T-cell (primary cell): ENCODE results near the gene PDILT. TPM values are rescaled to one million over a fixed set of nuclear protein-coding genes. Genes with fewer than 3 reads are reported as not detected.
"Not testable (repeated sequence)": the region's sequence is repeated elsewhere in the genome, so short reads cannot be mapped to it uniquely, and the experiment has no call there.

ENCODE experiments used
- ATAC-seq, 4 experiments: fragments of 200-7000 bp in 3 of 4; fragments of 150-1000 bp in 1 of 4; cut with Tn5 transposase; replicated peaks in 1 of 4; 1 replicate in 3 of 4; 2 replicates in 1 of 4; pipeline ENCODE4 v1.10.0; 2021; ENCODE audit warnings: moderate library complexity in 3 of 4, mild to moderate bottlenecking in 2 of 4, moderate number of reproducible peaks in 1 of 4
- CTCF ChIA-PET, 2 donors: fragments of 300-600 bp; sonication (Branson Sonifier 250); formaldehyde crosslinking; loops; one replicate each; lab custom pipeline; 2022; ENCODE audit warnings: antibody characterized with exemption in 2 of 2; lab: Charles Lee
- POLR2A ChIA-PET, 2 donors: fragments of 300-600 bp; sonication (Branson Sonifier 250); formaldehyde crosslinking; loops; one replicate each; lab custom pipeline; 2022; ENCODE audit warnings: antibody characterized with exemption in 2 of 2; lab: Charles Lee
- DNase-seq, 35 experiments: peaks; one replicate each; pipeline versions ENCODE4 v3.0.0 to v3.0.0-alpha.2; 2013 to 2023
- H3K27ac ChIP-seq: one replicate; pipeline ENCODE4 v1.5.1; 2013; ENCODE audit warnings: low read length
- H3K27me3 ChIP-seq, 2 experiments: replicated peaks in 1 of 2; 1 replicate in 1 of 2; 2 replicates in 1 of 2; pipeline versions ENCODE4 v1.6.1 to v1.7.0; 2013; ENCODE audit warnings: low read length in 1 of 2, mixed read lengths in 1 of 2; ENCODE audit not compliant: control insufficient read depth in 2 of 2, insufficient read depth in 2 of 2; ENCODE audit errors: extremely low read depth in 1 of 2
- H3K36me3 ChIP-seq, 2 donors: 1 replicate in 1 of 2; 2 replicates in 1 of 2; pipeline versions ENCODE4 v1.6.1 to v1.7.0; 2013; ENCODE audit warnings: low read length in 1 of 2; ENCODE audit not compliant: control insufficient read depth in 2 of 2, insufficient read depth in 1 of 2; ENCODE audit errors: extremely low read depth in 1 of 2
- H3K4me1 ChIP-seq, 2 experiments: 1 replicate in 1 of 2; 2 replicates in 1 of 2; pipeline versions ENCODE4 v1.6.1 to v1.7.0; 2013; ENCODE audit warnings: low read length in 2 of 2, mixed read lengths in 1 of 2; ENCODE audit not compliant: insufficient read depth in 2 of 2, control insufficient read depth in 1 of 2; ENCODE audit errors: extremely low read depth in 1 of 2
- H3K4me3 ChIP-seq, 2 donors: 1 replicate in 1 of 2; 2 replicates in 1 of 2; pipeline versions ENCODE4 v1.5.1 to v1.7.0; 2013; ENCODE audit warnings: mild to moderate bottlenecking in 2 of 2, low read length in 1 of 2, moderate library complexity in 1 of 2; ENCODE audit not compliant: control insufficient read depth in 1 of 2; ENCODE audit errors: extremely low read depth in 1 of 2
- H3K9me3 ChIP-seq: 2 replicates; pipeline ENCODE4 v1.7.0; 2013
- H3K27ac Mint-ChIP-seq, 2 donors: one replicate each; pipeline ENCODE4 v1.8.0; 2020 to 2021; ENCODE audit warnings: mild to moderate bottlenecking in 2 of 2, mixed read lengths in 2 of 2
- H3K27me3 Mint-ChIP-seq, 2 donors: one replicate each; pipeline ENCODE4 v1.8.0; 2021 to 2022; ENCODE audit warnings: mixed read lengths in 2 of 2
- H3K36me3 Mint-ChIP-seq: one replicate; pipeline ENCODE4 v1.8.0; 2021; ENCODE audit warnings: mixed read lengths
- H3K4me1 Mint-ChIP-seq, 3 donors: one replicate each; pipeline ENCODE4 v1.8.0; 2020 to 2022; ENCODE audit warnings: mixed read lengths in 3 of 3, mild to moderate bottlenecking in 1 of 3
- H3K4me3 Mint-ChIP-seq, 3 donors: one replicate each; pipeline ENCODE4 v1.8.0; 2020 to 2022; ENCODE audit warnings: mild to moderate bottlenecking in 3 of 3, mixed read lengths in 3 of 3, moderate library complexity in 3 of 3
- H3K9me3 Mint-ChIP-seq, 3 donors: one replicate each; pipeline ENCODE4 v1.8.0; 2020 to 2022; ENCODE audit warnings: mixed read lengths in 3 of 3
- WGBS: methylation state at CpG from one replicate; pipeline ENCODE4 v1.1.5; 2013; ENCODE audit warnings: missing lambda C conversion rate; ENCODE audit not compliant: insufficient coverage; 5-methylcytosine and 5-hydroxymethylcytosine counted together
- total RNA-seq, 35 experiments: library from RNA in 6 of 35; stranded (reverse) in 6 of 35; fragments of 120-200 nt in 1 of 35; gene quantifications; one replicate each; pipeline versions ENCODE4 v1.2.1 to v1.2.4 and lab custom pipeline; 2013 to 2026

PDILT gene
- total RNA-seq, 5 donors from 2014 or later (not counting 1 experiment from before 2014, with no cell fraction given) = not detected

- H3K27ac Mint-ChIP-seq, H3K36me3 ChIP-seq, H3K27ac ChIP-seq, H3K4me1 ChIP-seq, H3K4me1 Mint-ChIP-seq, H3K4me3 Mint-ChIP-seq, H3K4me3 ChIP-seq, H3K27me3 ChIP-seq, H3K9me3 Mint-ChIP-seq, CTCF ChIA-PET, ATAC-seq, POLR2A ChIA-PET, H3K9me3 ChIP-seq, H3K27me3 Mint-ChIP-seq, DNase-seq, H3K36me3 Mint-ChIP-seq: not testable (repeated sequence)
- no CpG with 5 or more reads among the region's 1 CpG for WGBS
Measured at GRCh38 chr16:20440731-20441130, 36.2 kb upstream of the PDILT start.

DNA sequence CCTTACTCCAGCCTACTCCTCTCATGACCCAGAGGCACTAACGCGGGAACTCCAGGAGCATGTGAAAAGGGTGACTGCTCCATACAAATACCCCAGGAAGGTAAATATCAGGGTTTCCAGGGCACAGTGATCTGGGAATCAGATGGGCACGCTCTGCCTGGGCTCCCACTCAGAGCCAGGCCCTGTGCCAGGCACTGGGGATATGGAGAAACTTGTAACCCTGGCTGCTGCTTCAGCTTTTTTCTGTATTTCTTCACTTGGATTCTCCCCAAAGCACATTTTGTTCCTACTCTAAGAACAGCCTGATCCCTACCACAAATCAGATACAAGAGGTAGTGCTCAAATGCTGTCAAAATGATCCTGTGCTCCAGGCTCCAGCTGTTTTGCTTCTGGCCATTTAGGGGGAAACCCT is 35.3 kb upstream of the PDILT start:
- CTCF ChIA-PET, H3K36me3 ChIP-seq, H3K4me3 Mint-ChIP-seq, H3K4me3 ChIP-seq, H3K27ac Mint-ChIP-seq, H3K36me3 Mint-ChIP-seq, H3K9me3 ChIP-seq, H3K27me3 Mint-ChIP-seq, ATAC-seq, H3K27me3 ChIP-seq, H3K4me1 ChIP-seq, H3K4me1 Mint-ChIP-seq, DNase-seq, H3K9me3 Mint-ChIP-seq, H3K27ac ChIP-seq, POLR2A ChIA-PET: not testable (repeated sequence)
- WGBS = 67% methylated on average over 1 of the region's 3 CpGs

- ChIA-PET CTCF (interaction anchor here (0.7 kb wide), 2 partner anchors 56 to 78 kb away, joined by 4 to 7 read pairs; no protein-coding TSS in a partner anchor), POLR2A (interaction anchor here in 1 of 2 donors (0.6 kb wide), 1 partner anchor 492 kb away, joined by 3 read pairs; no protein-coding TSS in a partner anchor)
- not testable (repeated sequence) for H3K36me3 Mint-ChIP-seq, H3K27ac Mint-ChIP-seq, DNase-seq, H3K27ac ChIP-seq, H3K27me3 ChIP-seq, H3K4me3 ChIP-seq, H3K4me1 Mint-ChIP-seq, H3K4me1 ChIP-seq, H3K36me3 ChIP-seq, H3K4me3 Mint-ChIP-seq, H3K27me3 Mint-ChIP-seq, H3K9me3 ChIP-seq, ATAC-seq, H3K9me3 Mint-ChIP-seq
- no CpG with 5 or more reads among the region's 2 CpGs for WGBS
Measured at GRCh38 chr16:20438950-20439349, 34.4 kb upstream of the PDILT start.

- WGBS = 78% methylated on average over 5 of the region's 11 CpGs
- no peaks in the 10 kb centered on the region for H3K4me1 ChIP-seq
- Mint-ChIP-seq H3K4me3 (no peak overlapping the region), H3K4me1 (no peaks in the 10 kb centered on the region), H3K27me3 (peaks cover 2 to 8% of the 10 kb centered on the region in 2 donors), H3K27ac (no peak overlapping the region), H3K9me3 (no peaks in the 10 kb centered on the region), H3K36me3 (no peaks in the 10 kb centered on the region)
- DNase-seq (no peak), ATAC-seq (no peak)
- peaks cover 0 to 4% of the 10 kb centered on the region in 2 experiments for H3K27me3 ChIP-seq
- ChIA-PET CTCF (no interaction called here), POLR2A (no interaction called here)
- H3K9me3 ChIP-seq = no peaks in the 10 kb centered on the region
- H3K27ac ChIP-seq = no peak overlapping the region
- no peak overlapping the region for H3K4me3 ChIP-seq
- H3K36me3 ChIP-seq = no peaks in the 10 kb centered on the region
Measured at GRCh38 chr16:20430948-20431347, 26.4 kb upstream of the PDILT start.

- CTCF ChIA-PET, H3K4me1 ChIP-seq, POLR2A ChIA-PET, H3K27me3 ChIP-seq, DNase-seq, H3K4me3 ChIP-seq, H3K27me3 Mint-ChIP-seq, H3K36me3 Mint-ChIP-seq, ATAC-seq, H3K9me3 Mint-ChIP-seq, H3K27ac Mint-ChIP-seq, H3K9me3 ChIP-seq, H3K4me3 Mint-ChIP-seq, H3K27ac ChIP-seq, H3K36me3 ChIP-seq, H3K4me1 Mint-ChIP-seq: not testable (repeated sequence)
- WGBS = 89% methylated on average over 1 of the region's 1 CpG
Measured at GRCh38 chr16:20430480-20430879, 25.9 kb upstream of the PDILT start.

DNA sequence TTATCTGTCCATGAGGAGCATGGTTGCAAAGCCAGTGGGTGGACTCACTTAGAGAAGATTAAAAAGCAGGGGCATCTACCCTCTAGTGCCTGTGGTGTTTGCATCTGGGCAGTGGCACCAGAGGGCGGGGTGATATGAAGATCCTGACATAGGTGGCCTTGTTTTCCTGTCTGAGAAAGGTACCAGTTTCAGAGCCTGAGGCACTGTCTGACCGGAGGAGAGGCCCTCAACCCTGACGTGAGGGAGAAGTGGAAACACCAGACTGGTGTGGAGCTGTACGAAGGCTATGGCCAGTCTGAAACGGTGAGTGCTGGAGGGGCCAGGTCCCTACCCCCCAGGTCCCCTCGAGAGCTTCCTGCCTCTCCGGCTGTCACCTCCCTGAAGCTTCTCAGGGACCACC is 25.0 kb upstream of the PDILT start:
- POLR2A ChIA-PET, DNase-seq, H3K4me3 ChIP-seq, H3K36me3 Mint-ChIP-seq, H3K4me1 ChIP-seq, ATAC-seq, CTCF ChIA-PET, H3K27me3 ChIP-seq, H3K9me3 ChIP-seq, H3K27ac Mint-ChIP-seq, H3K9me3 Mint-ChIP-seq, H3K4me3 Mint-ChIP-seq, H3K36me3 ChIP-seq, H3K27me3 Mint-ChIP-seq, H3K4me1 Mint-ChIP-seq, H3K27ac ChIP-seq: not testable (repeated sequence)
- WGBS = 60% methylated on average over 3 of the region's 7 CpGs

DNA sequence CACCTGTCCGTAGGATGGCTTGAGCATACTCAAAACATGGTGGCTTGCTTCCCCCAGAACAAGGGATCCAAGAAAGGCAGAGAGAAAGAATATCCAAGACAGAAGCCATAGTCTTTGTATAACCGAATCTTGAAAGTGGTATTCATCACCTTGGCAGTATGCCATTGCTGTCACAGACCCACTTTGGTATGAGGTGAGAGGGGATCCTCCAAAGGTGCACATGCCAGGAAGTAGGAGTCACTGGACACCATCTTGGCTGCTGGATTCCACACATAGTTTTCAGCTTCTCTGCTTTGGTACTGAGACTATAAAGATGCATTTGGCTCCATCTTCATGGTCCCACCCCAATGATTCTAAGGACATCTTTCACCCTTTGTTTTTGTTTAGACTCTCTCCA is 22.9 kb upstream of the PDILT start:
- H3K9me3 ChIP-seq, H3K27me3 ChIP-seq, CTCF ChIA-PET, H3K4me1 Mint-ChIP-seq, H3K9me3 Mint-ChIP-seq, H3K27me3 Mint-ChIP-seq, H3K4me3 Mint-ChIP-seq, POLR2A ChIA-PET, H3K4me3 ChIP-seq, ATAC-seq, H3K4me1 ChIP-seq, H3K36me3 ChIP-seq, H3K36me3 Mint-ChIP-seq, H3K27ac ChIP-seq, DNase-seq, H3K27ac Mint-ChIP-seq: not testable (repeated sequence)
- WGBS = no CpG with 5 or more reads among the region's 2 CpGs
